HepG2 (cell line): ENCODE measurements around the gene HAUS1. TPM values are rescaled to one million over a fixed set of nuclear protein-coding genes. Genes with fewer than 3 reads are reported as not detected.

ENCODE experiments used
- ATAC-seq: fragments of 200-7000 bp; cut with Tn5 transposase; 3 replicates; pipeline ENCODE4 v1.9.1; 2020; ENCODE audit warnings: mild to moderate bottlenecking, moderate library complexity
- BruUV-seq: library from RNA; stranded (reverse); fragments of 400-500 nt; replicated peaks from 2 replicates; lab custom pipeline; 2021; lab: Mats Ljungman, UMichigan
- CTCF ChIA-PET: fragments of 300-600 bp; formaldehyde crosslinking; extraction: SDS; loops from one replicate; lab custom pipeline; 2021; ENCODE audit warnings: low total read pairs, inconsistent platforms, low intra/inter-chr PET ratio; lab: Yijun Ruan, JAX
- POLR2A ChIA-PET: fragments of 350-600 bp; sonication (Branson Sonifier 250); formaldehyde crosslinking; loops from one replicate; lab custom pipeline; 2020; ENCODE audit warnings: antibody characterized with exemption, inconsistent platforms; lab: Yijun Ruan, JAX
- DNase-seq: peaks from one replicate; pipeline ENCODE4 v3.0.0-alpha.2; 2015; ENCODE audit warnings: low spot score
- FAIRE-seq: peaks from 3 replicates; lab custom pipeline; 2011; peaks lifted over from hg19 to GRCh38; lab: Jason Lieb, UNC
- H2AFZ ChIP-seq: one replicate; pipeline ENCODE4 v1.6.1; 2011; ENCODE audit warnings: low read length, inconsistent platforms
- H3K27ac ChIP-seq: fragments of 300-600 bp; 3 replicates; pipeline ENCODE4 v1.8.0; 2011; ENCODE audit warnings: mixed run types, mild to moderate bottlenecking, mixed read lengths, low read length, inconsistent platforms; ENCODE audit not compliant: insufficient read depth; ENCODE audit errors: extremely low read length
- H3K27me3 ChIP-seq, 2 experiments: fragments of 200-600 bp in 1 of 2; 2 replicates in 1 of 2; 3 replicates in 1 of 2; pipeline versions ENCODE4 v1.6.0 to v1.8.0; 2011; ENCODE audit warnings: low read length in 2 of 2, mild to moderate bottlenecking in 2 of 2, moderate library complexity in 2 of 2, inconsistent platforms in 1 of 2; ENCODE audit not compliant: insufficient read depth in 2 of 2, control insufficient read depth in 1 of 2
- H3K36me3 ChIP-seq, 2 experiments: fragments of 200-600 bp in 1 of 2; replicated peaks in 1 of 2; 2 replicates in 1 of 2; 3 replicates in 1 of 2; pipeline versions ENCODE4 v1.5.1 to v1.8.0; 2011; ENCODE audit warnings: low read length in 2 of 2, inconsistent platforms in 1 of 2; ENCODE audit not compliant: insufficient read depth in 2 of 2, control insufficient read depth in 1 of 2
- H3K4me1 ChIP-seq: 2 replicates; pipeline ENCODE4 v1.5.1; 2012; ENCODE audit warnings: low read length, inconsistent platforms; ENCODE audit not compliant: insufficient read depth
- H3K4me2 ChIP-seq: 2 replicates; pipeline ENCODE4 v1.6.0; 2011; ENCODE audit warnings: low read depth, low read length, inconsistent platforms
- H3K4me3 ChIP-seq, 3 experiments: fragments of 200-600 bp in 1 of 3; sonication (generic), shearing (Covaris generic) in 1 of 3; replicated peaks in 1 of 3; 2 replicates each; pipeline ENCODE4 v1.5.1; 2011 to 2016; ENCODE audit warnings: low read length in 3 of 3, inconsistent platforms in 2 of 3, low read depth in 2 of 3, mild to moderate bottlenecking in 2 of 3, control low read depth in 1 of 3, mixed read lengths in 1 of 3; ENCODE audit not compliant: insufficient read depth in 1 of 3
- H3K79me2 ChIP-seq: one replicate; pipeline ENCODE4 v1.6.1; 2011; ENCODE audit warnings: low read length, inconsistent platforms; ENCODE audit not compliant: insufficient read depth
- H3K9ac ChIP-seq: 2 replicates; pipeline ENCODE4 v1.6.0; 2011; ENCODE audit warnings: mild to moderate bottlenecking, low read depth, low read length, inconsistent platforms; ENCODE audit not compliant: insufficient read depth
- H3K9me3 ChIP-seq: 2 replicates; pipeline ENCODE4 v1.5.1; 2012; ENCODE audit warnings: mild to moderate bottlenecking, low read length
- H4K20me1 ChIP-seq: 2 replicates; pipeline ENCODE4 v1.6.0; 2011; ENCODE audit warnings: inconsistent platforms, mild to moderate bottlenecking, low read length, moderate library complexity; ENCODE audit not compliant: insufficient read depth
- GABPB1 ChIP-seq: IDR thresholded peaks from 2 replicates; pipeline ENCODE4 v1.6.1; 2016; ENCODE audit warnings: mild to moderate bottlenecking, missing genetic modification reagents, moderate library complexity, missing compliant biosample characterization
- HNF4G ChIP-seq, 2 experiments: sonication (generic) in 1 of 2; formaldehyde crosslinking in 1 of 2; IDR thresholded peaks; 2 replicates each; pipeline versions ENCODE4 v1.4.0 to v1.6.1; 2011 to 2020; ENCODE audit warnings: borderline replicate concordance in 2 of 2, low read depth in 2 of 2, mild to moderate bottlenecking in 2 of 2, low read length in 1 of 2, missing genetic modification reagents in 1 of 2, moderate library complexity in 1 of 2
- ISL2 ChIP-seq: sonication (generic); formaldehyde crosslinking; IDR thresholded peaks from 2 replicates; pipeline ENCODE4 v1.5.0; 2020; ENCODE audit warnings: missing genetic modification reagents
- KDM1A ChIP-seq: IDR thresholded peaks from 2 replicates; pipeline ENCODE4 v1.6.1; 2016; ENCODE audit warnings: missing compliant biosample characterization
- LCORL ChIP-seq, 2 experiments: fragments of 450-650 bp in 1 of 2; sonication (generic) in 1 of 2; formaldehyde crosslinking in 1 of 2; IDR thresholded peaks; 2 replicates each; pipeline versions ENCODE4 v1.5.0 to v1.6.1; 2017 to 2020; ENCODE audit warnings: antibody characterized with exemption in 1 of 2, missing genetic modification reagents in 1 of 2
- MBD4 ChIP-seq: IDR thresholded peaks from 2 replicates; pipeline ENCODE4 v1.6.1; 2012; ENCODE audit warnings: low read length, inconsistent platforms, borderline replicate concordance
- MED1 ChIP-seq: sonication (generic); formaldehyde crosslinking; IDR thresholded peaks from 2 replicates; pipeline ENCODE4 v1.4.0; 2020; ENCODE audit warnings: missing genetic modification reagents
- NRL ChIP-seq: sonication (generic); formaldehyde crosslinking; IDR thresholded peaks from 2 replicates; pipeline ENCODE4 v1.5.0; 2020; ENCODE audit warnings: missing genetic modification reagents, mild to moderate bottlenecking, moderate library complexity, borderline replicate concordance
- RXRB ChIP-seq: IDR thresholded peaks from 2 replicates; pipeline ENCODE4 v1.6.1; 2016; ENCODE audit warnings: borderline replicate concordance, missing genetic modification reagents, missing compliant biosample characterization
- STAT5B ChIP-seq: sonication (generic); formaldehyde crosslinking; IDR thresholded peaks from 2 replicates; pipeline ENCODE4 v1.4.0; 2020; ENCODE audit warnings: missing genetic modification reagents
- ZBTB20 ChIP-seq: sonication (generic); formaldehyde crosslinking; IDR thresholded peaks from 2 replicates; pipeline ENCODE4 v1.8.1; 2023; ENCODE audit warnings: missing genetic modification reagents, low read depth, mild to moderate bottlenecking, borderline replicate concordance
- ZNF253 ChIP-seq: sonication (generic); formaldehyde crosslinking; IDR thresholded peaks from 2 replicates; pipeline ENCODE4 v1.8.0; 2022; ENCODE audit warnings: mild to moderate bottlenecking, missing genetic modification reagents, borderline replicate concordance
- ZNF740 ChIP-seq: sonication (generic); formaldehyde crosslinking; IDR thresholded peaks from 2 replicates; pipeline ENCODE4 v1.4.0; 2020; ENCODE audit warnings: missing genetic modification reagents
- ZNF773 ChIP-seq: sonication (generic); formaldehyde crosslinking; IDR thresholded peaks from 2 replicates; pipeline ENCODE4 v1.4.0; 2020; ENCODE audit warnings: missing genetic modification reagents, borderline replicate concordance
- WGBS: methylation state at CpG from one replicate; pipeline ENCODE4 v1.1.6; 2017; ENCODE audit warnings: low lambda C conversion rate; 5-methylcytosine and 5-hydroxymethylcytosine counted together
- in situ Hi-C: cut with HindIII; loops from 2 replicates; pipeline ENCODE4 v1.10.0; 2017; ENCODE audit warnings: low pct_unique_long_range_greater_than_20kb; ENCODE audit not compliant: extremely low pct_ligation_motif_present
- intact Hi-C: fragments of 100-400 bp; cut with micrococcal nuclease; formaldehyde crosslinking; loops from one replicate; pipeline ENCODE4 v1.10.0; 2022; ENCODE audit not compliant: unreplicated experiment
- polyA plus RNA-seq, 8 experiments: library from polyadenylated mRNA; depleted of rRNA in 3 of 8; stranded (reverse) in 7 of 8; unstranded in 1 of 8; fragments of >200 nt; fragmentation: Illumina TruSeq in 4 of 8; extraction: Trizol in 4 of 8; gene quantifications; 2 replicates each; pipeline versions ENCODE4 v1.2.1 to v1.2.3, GENCODE V29; 2011 to 2016; ENCODE audit warnings: low read depth in 4 of 8, missing spikeins in 1 of 8, mixed read lengths in 1 of 8; ENCODE audit not compliant: insufficient read depth in 1 of 8
- total RNA-seq, 5 experiments: library from RNA; depleted of rRNA; stranded (reverse); fragments of >200 nt; fragmentation: Illumina TruSeq; extraction: Trizol; gene quantifications; 2 replicates each; pipeline ENCODE4 v1.2.3, GENCODE V29; 2016; ENCODE audit warnings: low read depth in 1 of 5

The HAUS1 gene
- total and polyA plus RNA-seq, 2 of the 13 experiments (the other 11 are each of a cell fraction or from before 2014, with no cell fraction given) = 20.6 to 59.2 TPM

- TF ChIP-seq STAT5B (CRISPR knock-in tag) = no peak
- TF ChIP-seq RXRB (CRISPR knock-in tag) = no peak
- no peak for TF ChIP-seq GABPB1 (CRISPR knock-in tag)
- TF ChIP-seq ZNF773 (CRISPR knock-in tag) = no peak
- no peak for TF ChIP-seq MED1 (CRISPR knock-in tag)
- no peak for TF ChIP-seq ZNF253
- TF ChIP-seq, all 625 proteins: peak for 0
Observed at GRCh38 chr18:46164920-46165319, 60.7 kb downstream of the HAUS1 start (continued).

- no peaks in the 10 kb centered on the region for H3K79me2 ChIP-seq
- in situ Hi-C loops = no loop called here
- ChIA-PET CTCF (no interaction called here), POLR2A (no interaction called here)
- H4K20me1 ChIP-seq = no peaks in the 10 kb centered on the region
- no peak for ATAC-seq
- intact Hi-C loops = no loop called here
- 14% methylated on average over 5 of the region's 6 CpGs for WGBS
- H3K27ac ChIP-seq = no peak overlapping the region
- TF ChIP-seq ZNF740 (CRISPR knock-in tag) (no peak), NRL (no peak), ISL2 (CRISPR knock-in tag) (no peak), LCORL (IDR thresholded peaks at IDR 0.05) (no peak), LCORL (CRISPR knock-in tag; IDR thresholded peaks at IDR 0.05) (no peak), HNF4G (IDR thresholded peaks at IDR 0.05; ENCODE audit: borderline replicate concordance, low read depth, low read length) (no peak), HNF4G (CRISPR knock-in tag; IDR thresholded peaks at IDR 0.05; ENCODE audit: borderline replicate concordance, low read depth) (no peak), MBD4 (no peak), ZBTB20 (no peak), KDM1A (CRISPR knock-in tag) (no peak)
- TF ChIP-seq, all 625 proteins: peak for 0
- FAIRE-seq = no peak
- DNase-seq = no peak
- Histone ChIP-seq H3K27me3 (no peaks in the 10 kb centered on the region; a peak in 1 of 5 replicates), H3K4me3 (no peak overlapping the region), H3K9ac (no peak overlapping the region), H3K9me3 (no peaks in the 10 kb centered on the region), H2AFZ (no peak overlapping the region), H3K4me1 (peaks cover 26% of the 10 kb centered on the region), H3K4me2 (no peak overlapping the region), H3K36me3 (no peaks in the 10 kb centered on the region)
- no TSS peak for BruUV-seq
Observed at GRCh38 chr18:46166261-46166970, 62.2 kb downstream of the HAUS1 start.
